D721Med (cell line): Measurements from ENCODE around the gene S1PR2.

Experiments
- DNase-seq: peaks from one replicate; pipeline ENCODE4 v3.0.0; 2011; ENCODE audit warnings: low spot score; ENCODE audit not compliant: insufficient read length
- FAIRE-seq: peaks from 2 replicates; lab custom pipeline; 2011; peaks lifted over from hg19 to GRCh38; lab: Jason Lieb, UNC
- CTCF ChIP-seq: IDR thresholded peaks from 2 replicates; pipeline ENCODE4 v1.5.1; 2012; ENCODE audit warnings: mild to moderate bottlenecking, control low read depth; ENCODE audit not compliant: insufficient read depth; ENCODE audit errors: missing control alignments

S1PR2 gene

DNA sequence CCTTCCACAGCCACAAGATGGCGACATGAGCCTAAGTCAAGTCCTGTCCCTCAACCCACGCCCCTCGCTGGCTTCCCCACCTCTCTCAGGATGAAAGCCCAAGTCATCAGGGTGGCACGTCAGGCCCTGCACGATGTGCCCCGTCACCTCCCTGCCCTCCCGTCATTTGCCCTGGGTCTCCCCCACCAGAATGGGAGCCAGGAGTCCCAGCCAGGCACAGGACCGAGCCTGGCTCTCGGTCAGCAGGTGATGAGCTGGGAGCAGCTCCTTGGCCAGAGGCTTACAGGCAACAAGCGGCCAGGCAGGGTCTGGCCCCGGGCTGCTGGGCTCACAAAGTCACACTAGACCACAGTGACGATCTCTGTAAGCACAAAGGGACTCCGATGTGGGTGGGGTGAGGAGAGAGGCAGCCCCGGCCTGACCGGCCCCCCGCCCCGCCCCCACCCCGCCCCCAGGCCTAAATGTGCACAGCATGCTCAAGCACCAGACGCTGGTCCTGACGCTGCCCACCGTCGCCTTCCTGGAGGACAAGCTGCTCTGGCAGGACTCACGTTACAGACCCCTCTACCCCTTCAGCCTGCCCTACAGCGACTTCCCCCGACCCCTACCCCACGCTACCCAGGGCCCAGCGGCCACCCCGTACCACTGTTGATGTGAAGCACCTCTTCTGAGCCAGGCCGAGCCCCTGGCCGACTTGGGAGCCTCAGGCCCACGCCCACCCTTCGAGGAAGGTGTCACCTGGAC lies 28.2 kb upstream of the S1PR2 start:
- peak; percentile 70 for TF ChIP-seq CTCF
- FAIRE-seq (no peak), DNase-seq (no peak)

GRCh38 chr19:10258080-10258710 lies 27.1 kb upstream of the S1PR2 start:
- DNase-seq = no peak
- FAIRE-seq = no peak
- TF ChIP-seq CTCF = no peak

DNA sequence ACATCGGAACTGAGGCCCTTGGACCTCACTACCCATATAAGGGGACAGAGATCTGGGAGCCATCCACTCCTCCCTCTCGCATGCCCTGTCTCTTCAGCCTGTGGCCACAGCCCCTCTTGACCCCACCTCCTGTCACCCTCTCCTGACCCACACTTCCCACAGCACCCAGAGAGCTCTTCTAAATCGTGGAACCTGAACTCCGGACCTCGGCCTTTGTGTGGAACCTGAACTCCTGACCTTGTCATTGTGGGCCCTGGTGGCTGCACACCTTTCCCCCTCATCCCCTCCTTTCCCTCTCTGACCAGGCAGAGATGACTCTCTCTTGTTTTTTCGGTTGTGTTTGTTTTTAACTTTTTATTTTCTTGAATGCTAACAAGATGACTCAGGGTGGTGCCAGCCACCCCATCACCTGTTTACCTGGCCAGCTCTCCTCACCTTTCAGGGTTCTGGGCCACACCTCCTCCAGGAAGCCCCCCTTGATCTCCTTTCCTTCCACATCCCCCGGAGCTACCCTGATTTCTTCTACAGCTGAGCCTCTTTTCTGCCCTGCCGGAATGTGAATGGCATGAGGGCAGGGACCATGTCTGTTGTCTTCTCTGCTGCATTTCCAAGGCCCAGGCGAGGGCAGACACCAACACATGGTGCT lies 26.0 kb upstream of the S1PR2 start:
- FAIRE-seq = no peak
- no peak for DNase-seq
- no peak for TF ChIP-seq CTCF

DNA sequence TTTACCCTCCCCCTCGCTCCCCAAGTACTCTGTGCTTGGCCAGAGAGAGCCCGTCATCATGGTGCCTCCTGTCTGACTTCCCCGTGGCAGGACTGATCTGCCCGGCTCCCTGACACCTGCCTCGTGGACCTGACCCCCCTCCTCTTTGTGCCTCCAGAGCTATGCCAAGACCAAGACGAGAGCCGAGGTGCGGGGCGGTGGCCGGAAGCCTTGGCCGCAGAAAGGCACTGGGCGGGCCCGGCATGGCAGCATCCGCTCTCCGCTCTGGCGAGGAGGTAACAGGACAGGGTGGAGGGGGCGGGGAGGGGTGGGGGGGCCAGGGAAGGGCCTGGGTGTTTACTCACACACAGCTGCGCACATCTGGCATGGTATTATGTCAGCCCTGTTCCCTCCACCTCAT lies 25.4 kb upstream of the S1PR2 start:
- TF ChIP-seq CTCF = no peak
- DNase-seq (no peak), FAIRE-seq (no peak)

- TF ChIP-seq CTCF = no peak
- no peak for FAIRE-seq
- no peak for DNase-seq
These were observed 24.2 kb upstream of the S1PR2 start for GRCh38 chr19:10255358-10255757.

DNA sequence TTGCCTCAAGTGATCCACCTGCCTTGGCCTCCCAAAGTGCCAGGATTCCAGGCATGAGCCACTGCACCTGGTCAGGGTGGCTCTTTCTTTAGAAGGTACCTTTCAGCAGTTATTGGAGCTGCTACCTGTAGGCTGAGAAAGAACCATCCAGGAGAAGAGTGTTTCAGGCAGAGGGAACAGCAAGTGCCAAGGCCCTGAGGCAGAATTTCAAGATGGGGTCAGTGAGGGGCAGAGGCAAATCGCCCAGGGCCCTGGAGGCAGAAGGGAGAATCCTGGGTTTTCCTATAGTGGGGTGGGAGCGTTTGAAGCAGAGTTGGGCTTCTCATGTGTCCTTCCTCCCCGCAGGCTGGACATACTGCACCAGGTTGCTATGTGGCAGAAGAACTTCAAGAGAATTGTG lies 23.1 kb upstream of the S1PR2 start:
- FAIRE-seq = no peak

More for the DNA sequence above, 23.1 kb upstream of the S1PR2 start:
- TF ChIP-seq CTCF = no peak
- no peak for DNase-seq
